ENCODE measurements around the gene POLK.
"Not testable (repeated sequence)": the region's sequence is repeated elsewhere in the genome, so short reads cannot be mapped to it uniquely, and the experiment has no call there.

The POLK gene

DNA sequence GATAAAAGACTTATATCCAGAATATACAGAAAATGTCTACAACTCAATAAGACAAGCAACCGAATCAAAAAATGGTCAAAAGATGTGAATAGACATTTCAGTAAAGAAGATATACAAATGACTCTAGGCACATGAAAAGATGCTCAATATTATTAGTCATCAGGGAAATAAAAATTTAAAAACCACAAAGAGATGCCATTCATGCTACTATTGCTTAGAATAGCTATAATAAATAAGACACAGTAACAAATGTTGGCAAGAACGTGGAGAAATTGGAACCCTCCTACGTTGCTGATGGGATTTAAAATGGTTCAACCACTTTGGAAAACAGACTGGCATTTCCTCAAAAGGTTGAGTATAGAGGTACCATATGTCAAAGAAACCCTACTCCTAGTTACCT lies 39.8 kb downstream of the POLK start:
- DNase-seq (ENCODE audit: low spot score): no peak

- no peak for DNase-seq (ENCODE audit: low spot score)
Observed at GRCh38 chr5:75552764-75553163, 41.1 kb downstream of the POLK start.

DNA sequence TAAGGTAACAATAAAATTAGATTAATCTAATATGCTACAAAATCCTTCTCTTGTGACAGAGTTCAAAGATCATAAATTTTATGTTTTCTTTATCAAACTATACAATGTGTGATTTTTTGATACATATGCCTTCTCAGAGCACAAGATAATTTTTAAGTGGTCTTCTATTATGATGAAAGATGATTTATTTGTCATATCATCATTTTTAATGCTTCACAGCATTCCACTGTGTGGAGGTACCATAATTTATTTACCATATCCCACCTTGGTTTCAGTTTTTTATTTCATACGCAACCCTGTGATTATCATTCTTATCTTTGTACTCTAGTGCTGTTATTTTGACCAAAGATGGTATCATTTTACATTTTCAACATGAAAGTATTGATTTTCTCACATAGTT lies 41.7 kb downstream of the POLK start:
- no peak for DNase-seq (ENCODE audit: low spot score)

DNA sequence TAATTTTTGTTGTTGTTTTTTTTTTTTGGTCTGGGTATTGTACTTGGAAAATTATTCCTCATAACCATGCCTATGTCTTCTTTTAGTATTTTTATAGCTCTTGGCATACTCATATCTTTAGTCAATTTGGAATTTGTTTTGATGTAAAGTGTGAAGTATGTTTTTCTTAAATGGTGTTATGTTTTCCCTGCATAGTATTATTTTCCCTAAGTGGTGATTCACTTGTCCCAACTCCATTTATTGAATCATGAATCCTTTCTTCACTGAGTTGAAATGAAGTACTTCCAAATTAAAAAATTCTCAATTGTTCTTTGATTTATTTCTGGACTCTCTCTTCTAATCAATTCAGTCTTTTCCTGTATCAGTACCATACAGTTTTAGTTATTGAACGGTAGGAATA lies 46.5 kb downstream of the POLK start:
- no peak for DNase-seq (ENCODE audit: low spot score)

DNA sequence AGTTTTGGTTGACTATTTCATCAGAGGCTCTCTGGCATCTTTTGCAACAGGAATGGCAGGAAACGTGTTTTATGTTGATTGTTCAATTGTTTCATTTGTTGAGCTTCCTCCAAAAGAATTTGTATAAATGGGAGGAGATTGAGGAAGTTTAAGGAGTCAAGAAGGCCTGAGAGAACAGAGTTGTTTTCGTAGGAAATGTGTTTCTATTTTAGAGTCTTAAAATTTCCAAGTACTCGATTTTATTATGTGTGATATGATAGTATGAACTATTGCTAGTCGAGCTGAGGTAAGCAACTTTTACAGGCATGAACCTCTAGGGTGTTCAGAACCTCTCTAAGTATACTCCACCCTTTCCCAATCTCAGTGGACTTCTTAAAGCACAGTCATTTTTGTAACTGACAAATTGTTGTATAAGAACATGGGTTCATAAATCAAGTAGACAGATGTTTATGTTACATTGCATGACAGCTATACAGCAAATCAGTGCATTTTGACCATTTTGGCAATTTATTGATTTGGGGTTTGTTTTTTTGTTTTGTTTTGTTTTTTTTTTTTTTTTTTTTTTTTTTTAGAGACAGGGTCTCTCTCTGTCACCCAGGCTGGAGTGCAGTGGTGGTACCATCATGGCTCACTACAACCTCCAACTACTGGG lies 47.4 kb downstream of the POLK start:
- DNase-seq (ENCODE audit: low spot score): no peak

DNA sequence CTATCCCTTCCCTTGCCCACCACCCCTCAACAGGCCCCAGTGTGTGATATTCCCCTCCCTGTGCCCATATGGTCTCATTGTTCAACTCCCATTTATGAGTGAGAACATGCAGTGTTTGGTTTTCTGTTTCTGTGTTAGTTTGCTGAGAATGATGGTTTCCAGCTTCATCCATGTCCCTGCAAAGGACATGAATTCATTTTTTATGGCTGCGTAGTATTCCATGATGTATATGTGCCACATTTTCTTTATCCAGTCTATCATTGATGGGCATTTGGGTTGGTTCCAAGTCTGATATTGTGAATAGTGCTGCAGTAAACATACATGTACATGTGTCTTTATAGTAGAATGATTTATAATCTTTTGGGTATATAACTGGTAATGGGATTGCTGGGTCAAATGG lies 49.0 kb downstream of the POLK start:
- not testable (repeated sequence) for DNase-seq (ENCODE audit: low spot score)

DNA sequence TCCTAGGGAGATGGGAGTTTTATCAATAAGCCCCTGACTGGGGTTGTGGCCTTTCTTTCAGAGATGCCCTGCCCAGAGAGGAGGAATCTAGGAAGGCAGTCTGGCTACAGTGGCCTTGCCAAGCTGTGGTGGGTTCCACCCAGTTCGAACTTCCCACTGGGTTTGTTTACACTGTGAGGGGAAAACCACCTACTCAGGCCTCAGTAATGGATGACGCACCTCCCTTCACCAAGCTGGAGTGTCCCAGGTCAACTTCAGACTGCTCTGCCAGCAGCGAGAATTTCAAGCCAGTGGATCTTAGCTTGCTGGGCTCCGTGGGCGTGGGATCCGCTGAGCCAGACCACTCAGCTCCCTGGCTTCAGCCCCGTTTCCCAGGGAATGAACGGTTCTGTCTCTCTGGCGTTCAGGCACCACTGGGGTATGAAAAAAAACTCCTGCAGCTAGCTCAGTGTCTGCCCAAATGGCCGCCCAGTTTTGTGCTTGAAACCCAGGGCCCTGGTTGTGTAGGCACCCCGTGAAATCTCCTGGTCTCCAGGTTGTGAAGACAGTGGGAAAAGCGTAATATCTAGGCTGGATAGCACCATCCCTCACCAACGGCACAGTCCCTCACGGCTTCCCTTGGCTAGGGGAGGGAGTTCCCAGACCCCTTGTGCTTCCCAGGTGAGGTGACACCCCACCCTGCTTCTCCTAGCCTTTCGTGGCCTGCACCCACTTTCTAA lies 54.5 kb downstream of the POLK start:
- not testable (repeated sequence) for DNase-seq (ENCODE audit: low spot score)

DNA sequence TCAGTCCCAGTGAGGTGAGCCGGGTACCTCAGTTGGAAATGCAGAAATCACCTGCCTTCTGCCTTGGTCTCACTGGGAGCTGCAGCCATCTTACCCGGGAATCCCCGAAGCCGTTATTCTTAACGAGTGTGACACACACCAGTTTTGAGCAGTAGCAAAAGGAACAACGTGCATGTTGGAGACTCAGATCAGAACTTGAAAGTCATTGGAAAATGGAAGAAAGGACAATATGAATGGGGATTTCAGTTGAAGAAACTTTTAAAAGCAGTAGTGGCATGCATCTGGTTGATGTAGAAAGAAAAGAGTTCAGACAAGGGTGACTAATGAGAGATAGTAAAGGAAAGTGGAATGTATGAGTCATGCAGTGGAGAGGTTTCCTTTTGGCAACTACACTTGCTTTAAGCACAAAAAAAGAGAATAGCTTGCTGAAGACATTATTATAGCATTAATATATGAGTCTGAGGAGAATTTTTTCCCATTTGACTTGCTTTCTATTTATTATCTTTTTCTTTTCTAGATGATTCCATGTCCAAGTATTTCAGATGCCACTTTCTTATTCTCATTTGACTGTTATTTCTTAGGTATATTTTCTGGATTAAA lies 55.1 kb downstream of the POLK start:
- peak; percentile 64 for DNase-seq (ENCODE audit: low spot score)

DNA sequence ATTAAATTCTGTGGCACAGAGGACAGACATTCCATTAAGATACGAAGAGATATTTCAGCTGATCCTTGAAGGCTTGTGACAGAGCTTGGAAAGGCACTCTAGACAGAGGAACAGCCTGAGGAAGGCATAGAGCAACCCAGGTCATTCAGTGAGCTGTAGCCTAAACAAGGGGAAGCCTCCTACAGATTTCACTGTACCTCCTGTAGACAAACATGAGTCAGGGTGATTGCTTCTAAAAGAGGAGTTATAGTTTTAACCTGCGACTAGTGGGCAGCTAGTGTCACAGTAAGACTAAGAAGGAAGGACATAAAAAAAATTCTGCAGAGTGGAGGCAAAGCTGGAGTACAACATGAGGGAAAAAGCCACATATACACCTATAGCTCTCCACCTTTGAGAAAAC lies 56.0 kb downstream of the POLK start:
- peak; percentile 2 for DNase-seq (ENCODE audit: low spot score)

DNA sequence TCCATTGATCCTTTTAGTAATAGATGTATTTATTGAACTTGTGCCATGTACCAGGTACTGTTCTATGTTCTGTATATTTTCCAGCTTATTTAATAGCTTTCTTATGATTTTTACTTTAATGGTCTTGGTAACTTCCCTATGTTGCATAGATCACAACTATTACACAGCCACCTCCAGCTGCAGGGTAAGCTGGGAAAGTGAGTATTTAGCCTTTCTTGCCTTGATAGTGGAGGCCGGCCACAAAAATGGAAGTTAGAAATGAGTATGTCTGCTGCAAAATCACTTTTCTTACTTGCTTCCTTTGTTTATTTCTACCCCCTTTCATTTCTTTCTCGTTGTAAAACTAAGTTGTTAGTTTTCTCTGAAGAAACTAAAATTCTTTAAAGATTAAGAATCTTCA lies 56.5 kb downstream of the POLK start:
- no peak for DNase-seq (ENCODE audit: low spot score)

GRCh38 chr5:75571547-75571946 lies 59.9 kb downstream of the POLK start:
- DNase-seq (ENCODE audit: low spot score): no peak

- DNase-seq (ENCODE audit: low spot score): no peak
Observed at GRCh38 chr5:75574791-75575190, 63.1 kb downstream of the POLK start.

GRCh38 chr5:75578280-75578679 lies 66.6 kb downstream of the POLK start:
- not testable (repeated sequence) for DNase-seq (ENCODE audit: low spot score)

DNA sequence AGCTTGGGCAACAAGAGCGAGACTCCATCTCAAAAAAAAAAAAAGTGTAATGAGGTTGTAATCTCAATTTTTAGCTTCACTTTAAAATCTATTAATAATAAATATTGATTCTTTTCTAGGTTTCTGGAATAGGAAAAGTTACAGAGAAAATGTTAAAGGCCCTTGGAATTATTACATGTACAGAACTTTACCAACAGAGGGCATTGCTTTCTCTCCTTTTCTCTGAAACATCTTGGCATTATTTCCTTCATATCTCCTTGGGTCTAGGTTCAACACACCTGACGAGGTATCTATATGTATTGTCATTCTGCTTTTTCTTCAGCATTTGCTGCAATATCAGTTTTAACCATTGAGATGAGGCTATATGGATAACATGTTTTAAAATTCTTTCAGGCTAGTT lies 73.0 kb downstream of the POLK start:
- no peak for DNase-seq (ENCODE audit: low spot score)

DNA sequence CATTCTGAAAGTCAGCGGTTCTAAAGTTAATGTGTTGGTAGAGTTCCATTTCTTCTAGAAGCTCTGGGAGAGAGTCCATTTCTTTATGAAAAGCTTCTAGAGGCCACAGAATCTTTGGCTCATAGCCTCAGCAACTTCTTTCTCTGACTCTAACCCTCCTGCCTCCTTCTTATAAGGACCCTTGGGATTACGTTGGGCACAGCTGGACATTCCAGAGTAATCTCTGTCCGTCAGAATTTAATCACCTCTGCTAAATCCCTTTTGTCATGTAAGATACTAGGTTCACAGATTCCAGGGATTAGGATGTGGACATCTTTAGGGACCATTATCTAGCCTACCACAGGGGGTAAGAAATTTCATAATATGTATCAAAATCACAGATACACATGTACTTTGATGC lies 77.0 kb downstream of the POLK start:
- DNase-seq (ENCODE audit: low spot score): no peak

DNA sequence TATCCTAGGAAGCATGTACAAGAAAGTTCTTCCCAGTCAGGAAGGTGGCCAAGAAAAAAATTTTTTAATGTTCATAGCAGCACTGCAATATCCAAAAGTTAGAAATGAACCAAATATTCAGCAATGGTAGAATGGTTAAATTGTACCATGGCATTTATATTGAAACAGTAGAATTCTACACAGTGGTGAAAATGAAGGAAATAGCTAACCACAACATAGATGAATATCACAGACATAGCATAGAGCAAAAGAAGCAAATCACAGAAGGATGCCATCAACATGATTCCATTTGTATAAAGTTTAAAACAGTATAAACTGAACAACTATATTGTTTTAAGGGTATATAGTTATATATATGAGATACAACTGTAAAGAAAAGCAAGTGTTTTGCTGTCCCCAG lies 88.8 kb downstream of the POLK start:
- no peak for DNase-seq (ENCODE audit: low spot score)

- no peak for DNase-seq (ENCODE audit: low spot score)
Observed at GRCh38 chr5:75601567-75601966, 89.9 kb downstream of the POLK start.

GRCh38 chr5:75601996-75602395 lies 90.3 kb downstream of the POLK start:
- DNase-seq (ENCODE audit: low spot score): no peak

- DNase-seq (ENCODE audit: low spot score): no peak
Observed at GRCh38 chr5:75603371-75603770, 91.7 kb downstream of the POLK start.

DNA sequence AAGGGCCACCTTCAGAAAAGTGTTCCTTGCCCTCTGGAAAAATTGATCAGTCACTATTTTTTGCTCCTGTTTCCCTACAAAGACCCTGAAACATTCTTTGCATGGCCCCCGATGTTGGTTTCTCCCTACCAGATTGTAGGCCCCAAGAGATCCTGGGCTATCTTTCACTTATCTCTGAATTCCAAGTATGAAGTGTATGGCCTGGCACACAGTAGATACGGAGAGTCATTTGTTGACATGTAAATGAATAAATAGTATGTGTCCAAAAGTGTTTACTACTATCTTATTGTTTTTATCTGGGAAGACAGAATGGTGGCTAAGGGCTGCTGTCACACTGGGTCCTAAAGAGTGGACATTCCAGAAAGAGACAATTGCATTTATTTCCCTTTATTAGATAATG lies 92.1 kb downstream of the POLK start:
- no peak for DNase-seq (ENCODE audit: low spot score)

DNA sequence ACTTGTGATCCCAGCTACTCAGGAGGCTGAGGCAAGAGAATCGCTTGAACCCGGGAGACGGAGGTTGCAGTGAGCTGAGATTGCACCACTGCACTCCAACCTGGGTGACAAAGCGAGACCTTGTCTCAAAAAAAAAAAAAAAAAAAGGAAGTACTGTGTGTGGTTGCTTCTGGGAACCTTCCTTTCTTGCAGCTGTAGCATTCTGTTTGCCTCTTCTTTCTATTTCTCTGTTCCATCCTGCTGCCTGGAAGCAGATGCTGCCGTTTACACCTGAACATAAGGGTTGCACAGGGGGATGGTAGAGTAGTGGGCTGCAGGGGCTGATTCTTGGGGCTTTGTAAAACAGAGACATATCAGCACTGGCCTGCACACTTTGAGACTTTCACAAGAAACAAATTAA lies 95.7 kb downstream of the POLK start:
- not testable (repeated sequence) for DNase-seq (ENCODE audit: low spot score)

DNA sequence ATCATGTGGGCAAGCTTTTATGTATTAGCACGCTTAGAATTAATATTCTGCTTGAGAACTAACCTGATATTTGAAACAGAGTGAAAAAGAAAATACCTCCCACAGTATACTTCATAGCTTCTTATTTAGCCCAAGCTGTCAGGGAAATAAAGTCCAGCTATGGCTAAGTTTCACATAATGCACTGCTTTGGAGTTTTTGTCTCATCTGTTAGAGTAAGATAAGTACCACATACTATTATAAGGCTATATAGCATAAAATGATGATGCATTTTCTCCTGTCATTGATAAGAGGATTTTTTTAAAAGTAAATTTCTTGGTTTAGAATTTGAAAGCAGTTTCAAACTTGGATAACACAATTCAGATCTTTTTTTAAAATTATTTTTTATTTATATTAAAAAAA lies 97.2 kb downstream of the POLK start:
- DNase-seq (ENCODE audit: low spot score): no peak

- DNase-seq (ENCODE audit: low spot score): no peak
Observed at GRCh38 chr5:75610201-75610600, 98.5 kb downstream of the POLK start.

DNA sequence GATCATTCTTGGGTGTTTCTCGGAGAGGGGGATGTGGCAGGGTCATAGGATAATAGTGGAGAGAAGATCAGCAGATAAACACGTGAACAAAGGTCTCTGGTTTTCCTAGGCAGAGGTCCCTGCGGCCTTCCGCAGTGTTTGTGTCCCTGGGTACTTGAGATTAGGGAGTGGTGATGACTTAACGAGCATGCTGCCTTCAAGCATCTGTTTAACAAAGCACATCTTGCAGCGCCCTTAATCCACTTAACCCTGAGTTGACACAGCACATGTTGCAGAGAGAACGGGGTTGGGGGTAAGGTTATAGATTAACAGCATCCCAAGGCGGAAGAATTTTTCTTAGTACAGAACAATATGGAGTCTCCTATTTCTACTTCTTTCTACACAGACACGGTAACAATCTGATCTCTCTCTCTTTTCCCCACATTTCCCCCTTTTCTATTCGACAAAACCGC lies 99.2 kb downstream of the POLK start:
- not testable (repeated sequence) for DNase-seq (ENCODE audit: low spot score)
